NCI-H82 treated with DMSO at 0.1 percent for 48 hours (cell line): ENCODE results near the gene TIGD4.
"Not testable (repeated sequence)": the region's sequence is repeated elsewhere in the genome, so short reads cannot be mapped to it uniquely, and the experiment has no call there.

Experiments
- DNase-seq: peaks from one replicate; lab custom pipeline; 2025; ENCODE audit not compliant: unreplicated experiment; lab: John Stamatoyannopoulos, UW

Gene TIGD4

GRCh38 chr4:152784490-152785350 is 5.2 kb upstream of the TIGD4 start:
- DNase-seq: peak; percentile 69

GRCh38 chr4:152780267-152780778 is 793 bp upstream of the TIGD4 start:
- DNase-seq: no peak

- no peak for DNase-seq
These were observed 646 bp downstream of the TIGD4 start for GRCh38 chr4:152778656-152779512.

GRCh38 chr4:152777488-152777887 is 2.0 kb downstream of the TIGD4 start:
- DNase-seq: no peak

GRCh38 chr4:152776352-152776751 is 3.2 kb downstream of the TIGD4 start:
- no peak for DNase-seq

- no peak for DNase-seq
These were observed 5.6 kb downstream of the TIGD4 start for GRCh38 chr4:152773953-152774352.

- no peak for DNase-seq
These were observed 6.2 kb downstream of the TIGD4 start for GRCh38 chr4:152773339-152773738.

- no peak for DNase-seq
These were observed 7.6 kb downstream of the TIGD4 start for GRCh38 chr4:152771741-152772533.

- not testable (repeated sequence) for DNase-seq
These were observed 14.3 kb downstream of the TIGD4 start for GRCh38 chr4:152765069-152765737.

- no peak for DNase-seq
These were observed 15.7 kb downstream of the TIGD4 start for GRCh38 chr4:152763796-152764195.

GRCh38 chr4:152748619-152749018 is 30.9 kb downstream of the TIGD4 start:
- DNase-seq: no peak

- no peak for DNase-seq
These were observed 32.1 kb downstream of the TIGD4 start for GRCh38 chr4:152747444-152747843.

GRCh38 chr4:152738827-152739226 is 40.7 kb downstream of the TIGD4 start:
- no peak for DNase-seq

- DNase-seq: no peak
These were observed 43.6 kb downstream of the TIGD4 start for GRCh38 chr4:152735906-152736305.

- peak; percentile 26 for DNase-seq
These were observed 44.1 kb downstream of the TIGD4 start for GRCh38 chr4:152735396-152735859.

GRCh38 chr4:152734699-152735050 is 44.9 kb downstream of the TIGD4 start:
- no peak for DNase-seq

- DNase-seq: no peak
These were observed 45.4 kb downstream of the TIGD4 start for GRCh38 chr4:152734015-152734698.

GRCh38 chr4:152731997-152732396 is 47.5 kb downstream of the TIGD4 start:
- DNase-seq: no peak

GRCh38 chr4:152729466-152729865 is 50.1 kb downstream of the TIGD4 start:
- no peak for DNase-seq

- DNase-seq: no peak
These were observed 51.2 kb downstream of the TIGD4 start for GRCh38 chr4:152728343-152728742.
